Activated CD8-positive, alpha-beta memory T cell treated with anti-CD3 and anti-CD28 coated beads for 48 hours (primary cell): ENCODE results near the gene CAMK2B.
"Not testable (repeated sequence)": the region's sequence is repeated elsewhere in the genome, so short reads cannot be mapped to it uniquely, and the experiment has no call there.

Experiments used
- DNase-seq, 3 experiments: peaks; one replicate each; pipeline ENCODE4 v3.0.0-alpha.2; 2020; ENCODE audit warnings: low read depth in 2 of 3, low spot score in 2 of 3

Gene CAMK2B

DNA sequence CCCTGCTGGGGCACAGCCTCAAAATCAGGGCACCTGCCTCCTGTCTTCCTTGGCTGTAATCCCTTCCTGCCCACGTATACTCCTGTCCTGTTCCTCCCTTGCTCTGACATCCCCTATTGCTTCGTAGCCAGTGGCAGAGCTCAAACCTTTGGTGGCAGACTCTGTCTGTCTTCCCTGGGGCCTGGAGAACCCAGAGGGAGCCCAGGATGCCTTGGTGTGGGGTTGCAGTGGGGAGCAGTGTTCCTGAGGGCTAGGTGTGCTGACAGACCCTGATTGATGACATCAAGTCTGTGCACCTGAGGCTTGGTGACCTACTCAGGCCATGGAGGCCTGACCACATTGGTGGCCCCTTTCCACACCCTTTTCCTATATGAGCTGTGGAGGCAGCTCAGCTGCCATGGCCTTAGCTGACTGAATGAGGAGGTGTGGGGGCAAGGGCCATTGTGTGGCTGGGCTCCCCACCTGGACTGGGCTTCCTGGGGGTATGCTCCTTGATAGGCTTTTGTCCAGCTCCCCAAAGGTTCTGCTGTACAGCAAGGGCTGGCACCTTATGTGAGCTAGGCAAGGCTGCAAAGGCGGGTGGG lies 130.7 kb downstream of the CAMK2B start:
- DNase-seq: no peak

DNA sequence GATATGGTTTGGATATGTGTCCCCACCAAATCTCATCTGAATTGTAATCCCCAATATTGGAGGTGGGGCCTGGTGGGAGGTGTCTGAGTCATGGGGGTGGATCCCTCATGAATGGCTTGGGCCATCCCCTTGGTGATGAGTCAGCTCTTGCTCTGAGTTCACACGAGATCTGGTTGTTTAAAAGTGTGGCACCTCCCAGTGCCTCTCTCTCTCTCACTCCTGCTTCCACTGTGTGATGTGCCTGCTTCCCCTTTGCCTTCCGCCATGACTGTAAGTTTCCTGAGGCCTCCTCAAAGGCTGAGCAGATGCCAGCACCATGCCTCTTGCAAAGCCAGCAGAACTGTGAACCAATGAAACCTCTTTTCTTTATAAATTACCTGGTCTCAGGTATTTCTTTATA lies 131.3 kb downstream of the CAMK2B start:
- DNase-seq: peak in 1 of 3 experiments; percentile 10

DNA sequence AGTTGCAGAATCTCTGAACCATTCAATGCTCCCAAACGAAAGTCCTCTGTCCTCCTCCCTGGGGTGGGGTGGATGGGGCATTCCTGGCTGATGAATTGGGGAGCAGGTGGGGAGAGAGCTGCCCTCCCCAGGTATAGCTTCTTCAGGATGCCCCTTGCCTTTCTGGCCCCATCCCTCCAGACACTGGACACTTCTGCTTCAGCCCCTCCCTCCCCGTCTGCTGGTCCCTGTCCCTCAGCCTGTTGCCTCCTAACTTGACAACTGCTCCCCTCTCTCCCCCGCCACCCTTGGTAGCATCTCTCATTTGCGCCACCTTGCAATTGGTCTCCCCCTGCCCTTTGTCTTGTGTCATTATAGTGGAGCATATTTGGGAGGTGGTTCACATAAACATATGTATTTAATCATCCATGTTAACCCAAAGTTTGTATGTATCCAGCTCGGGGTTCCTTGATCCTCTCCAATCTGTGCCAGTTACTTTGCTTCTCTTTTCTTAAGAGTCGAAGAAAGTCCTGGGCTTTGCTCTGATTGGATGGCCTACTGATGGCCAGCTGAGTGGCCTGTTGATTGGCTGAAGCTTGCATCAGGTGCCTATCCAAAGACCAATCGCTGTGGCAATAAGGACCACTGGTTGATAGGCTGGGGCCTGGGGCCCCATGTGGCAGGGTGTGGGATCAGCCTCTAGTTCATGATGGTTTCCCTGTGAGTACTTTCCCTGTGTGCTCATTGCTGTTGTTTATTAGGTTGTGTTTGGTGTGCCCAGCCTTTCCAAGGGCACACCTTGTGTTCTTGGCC lies 132.2 kb downstream of the CAMK2B start:
- no peak for DNase-seq

DNA sequence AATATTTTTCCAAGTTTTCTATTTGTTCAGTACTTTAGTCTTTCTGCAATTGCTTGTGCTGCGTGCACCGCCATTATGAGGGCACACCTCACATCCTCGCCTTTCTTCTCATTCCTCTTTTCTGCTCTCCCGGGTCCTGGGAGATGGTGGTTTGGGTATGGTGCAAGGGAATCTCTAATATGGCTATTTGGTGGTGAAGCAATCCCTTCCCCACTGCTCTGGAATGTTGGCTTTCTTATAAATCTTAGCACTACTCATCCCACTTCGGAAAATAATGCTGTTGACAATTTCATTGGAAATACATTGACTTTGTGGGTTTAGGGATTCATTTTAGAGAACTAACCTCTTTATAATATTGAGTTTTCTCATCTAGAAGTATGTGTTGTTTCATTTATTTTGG lies 134.2 kb downstream of the CAMK2B start:
- DNase-seq: no peak

DNA sequence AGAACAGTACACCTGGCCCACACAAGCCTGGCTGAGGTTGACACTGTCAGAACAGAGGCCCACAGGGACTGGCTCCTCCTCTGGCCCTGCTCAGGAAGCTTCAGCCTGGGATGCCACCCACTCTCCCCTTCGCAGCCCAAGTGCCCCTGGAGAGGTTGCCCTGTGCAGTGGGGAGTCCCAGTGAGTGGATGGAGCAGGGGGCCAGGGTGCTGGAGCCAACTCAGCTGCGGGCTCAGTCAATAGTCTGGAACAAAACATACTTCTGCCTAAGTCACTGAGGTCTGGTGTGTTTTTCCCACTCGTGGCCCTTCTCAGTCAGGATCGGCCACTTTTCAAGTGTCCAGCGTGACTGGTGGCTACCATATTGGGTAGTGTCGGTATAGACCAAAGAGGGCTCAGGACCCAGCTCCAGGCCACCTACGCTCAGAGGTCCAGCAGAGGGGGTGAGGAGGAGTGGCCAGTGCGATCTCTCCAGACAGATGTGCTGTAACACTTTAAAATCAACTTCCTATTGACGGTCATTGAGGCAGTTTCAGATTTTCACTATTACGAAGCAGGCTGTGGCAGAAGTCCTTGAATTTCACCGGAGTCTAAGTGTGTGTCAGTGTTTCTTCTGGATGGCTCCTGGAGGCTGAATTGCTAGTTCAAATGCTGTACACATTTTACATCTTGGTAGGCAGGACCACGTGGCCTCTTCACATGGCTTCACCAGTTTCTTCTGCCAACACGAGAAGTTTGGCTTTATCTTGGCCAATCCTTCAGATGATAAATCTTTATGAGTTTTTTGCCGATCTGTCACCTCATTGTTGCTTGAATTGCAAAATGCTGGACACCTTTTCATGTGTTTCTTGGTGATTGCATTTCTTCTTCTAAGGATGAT lies 135.2 kb downstream of the CAMK2B start:
- no peak for DNase-seq

DNA sequence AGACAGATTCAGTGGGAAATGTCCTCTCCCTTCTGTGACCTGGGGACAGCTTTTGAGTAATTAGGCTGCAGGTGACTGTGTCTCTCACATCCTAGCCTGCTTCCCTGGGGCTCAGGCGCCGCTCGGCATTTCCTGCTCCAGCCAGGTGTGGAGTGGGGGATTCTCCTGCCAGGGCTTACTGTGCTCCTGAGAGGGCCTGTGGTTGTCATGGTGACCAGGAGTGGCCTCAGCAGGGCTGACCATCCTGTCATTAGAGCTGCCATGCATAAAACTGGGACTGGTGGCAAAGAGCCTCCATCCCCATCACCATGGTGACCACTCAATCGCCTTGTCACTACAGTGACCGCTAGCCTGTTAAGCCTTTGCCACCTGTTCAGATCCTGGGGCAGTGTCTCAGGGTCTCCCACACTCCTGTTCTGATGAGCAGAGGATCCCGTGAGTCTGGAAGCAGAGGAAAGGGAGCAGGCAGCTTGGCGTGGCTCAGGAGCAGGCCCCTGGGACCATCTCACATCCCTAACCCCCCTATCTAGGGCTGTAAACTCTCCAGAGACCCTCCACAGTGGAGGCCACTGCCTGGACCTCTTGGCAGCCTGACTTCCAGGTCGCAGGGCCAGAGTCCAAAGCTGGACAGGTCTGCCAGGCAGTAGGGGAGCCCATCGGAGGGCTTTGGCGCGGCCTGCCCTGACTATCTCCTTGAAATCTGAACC lies 136.0 kb downstream of the CAMK2B start, which contains the start of gene GCK:
GCK (minus strand) TSS at position 154 of the 707 bp plus-strand sequence. CDS start 486 bp downstream, outside the sequence.
- DNase-seq: no peak

DNA sequence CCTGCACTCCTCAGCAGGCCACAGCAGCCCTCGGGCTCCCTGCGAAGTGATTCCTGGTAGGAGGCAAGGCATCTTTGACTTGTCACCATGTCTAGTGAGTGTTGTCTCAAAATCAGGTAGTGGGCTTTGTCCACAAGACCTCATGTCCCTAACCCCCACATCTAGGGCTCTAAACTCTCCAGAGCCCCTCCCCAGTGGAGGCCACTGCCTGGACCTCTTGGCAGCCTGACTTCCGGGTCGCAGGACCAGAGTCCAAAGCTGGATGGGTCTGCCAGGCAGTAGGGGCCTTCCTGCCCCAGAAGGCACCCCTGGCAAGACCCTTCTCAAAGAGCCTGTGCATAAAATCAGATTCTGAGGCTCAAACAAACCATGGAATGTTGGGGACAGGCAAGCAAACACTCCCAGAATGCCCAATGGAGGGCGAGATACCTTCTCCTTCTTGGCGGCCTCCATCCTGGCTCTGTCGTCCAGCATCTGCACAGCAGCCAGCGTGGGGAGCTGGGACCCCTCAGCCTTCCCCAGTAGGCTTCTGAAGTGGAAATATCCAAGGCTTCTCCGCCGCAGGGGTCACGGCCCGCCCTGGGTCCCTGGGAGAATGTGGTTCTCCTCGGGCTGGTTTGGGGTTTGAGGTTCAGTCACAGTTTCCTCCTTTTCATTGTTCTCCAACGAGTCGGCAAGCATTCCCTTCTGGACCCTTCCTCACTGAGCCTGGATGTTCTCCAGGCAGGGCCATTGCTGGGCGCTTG lies 136.7 kb downstream of the CAMK2B start:
- DNase-seq: no peak

DNA sequence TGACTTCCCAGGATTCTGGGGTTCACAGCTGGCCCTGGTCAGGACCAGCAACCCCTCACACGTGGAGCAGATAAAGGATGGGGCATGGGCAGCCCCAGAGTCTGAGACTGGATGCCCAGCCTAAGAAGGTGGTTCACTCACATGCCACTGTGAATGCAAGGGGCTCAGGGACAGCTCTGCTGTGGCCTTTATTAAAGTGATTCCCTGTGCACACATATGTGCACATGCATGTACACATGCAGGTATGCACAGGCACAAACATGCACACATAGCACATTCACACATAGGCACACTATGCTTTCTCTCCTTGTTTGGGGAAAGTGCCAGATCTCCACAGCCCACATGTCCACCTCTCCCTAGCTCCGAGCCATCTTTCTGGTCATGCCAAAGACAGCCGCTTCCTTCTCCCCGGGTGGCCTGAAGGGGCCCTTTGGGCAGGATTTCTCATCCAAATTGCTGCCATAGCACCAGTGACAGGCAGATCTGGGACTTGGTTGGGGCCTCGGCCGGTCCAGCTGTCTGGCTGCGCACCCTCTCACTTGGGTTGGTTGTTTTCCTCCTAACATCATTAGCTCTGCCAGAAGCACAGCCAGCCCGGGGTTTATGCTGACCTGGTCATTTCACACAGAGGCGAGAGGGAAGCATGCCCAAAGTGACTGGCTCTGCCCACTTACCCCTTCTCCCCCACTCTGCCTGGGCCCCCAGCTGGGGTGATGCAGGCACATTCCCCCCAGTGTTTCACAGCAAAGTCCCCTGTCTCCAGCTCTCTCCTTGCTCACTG lies 137.6 kb downstream of the CAMK2B start:
- DNase-seq: no peak

DNA sequence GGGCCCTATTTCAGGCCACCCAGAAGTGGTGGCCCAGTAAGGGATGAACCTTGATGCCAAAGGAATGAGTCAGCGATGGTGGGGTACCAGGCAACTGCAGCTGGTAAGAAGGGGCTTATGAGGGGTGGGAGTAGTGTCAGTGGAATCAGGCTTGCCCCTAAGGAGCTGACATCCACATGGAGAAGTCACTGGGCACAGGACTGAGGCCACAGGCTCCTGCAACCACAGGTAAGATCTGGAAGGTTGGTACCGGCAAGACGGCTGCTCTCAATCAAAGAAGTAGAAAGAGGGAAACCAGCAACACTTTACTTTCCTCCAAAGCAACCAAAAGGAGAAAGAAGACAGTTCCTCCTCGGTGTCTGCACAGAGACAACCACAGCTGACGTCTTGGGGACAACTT lies 138.7 kb downstream of the CAMK2B start:
- no peak for DNase-seq

DNA sequence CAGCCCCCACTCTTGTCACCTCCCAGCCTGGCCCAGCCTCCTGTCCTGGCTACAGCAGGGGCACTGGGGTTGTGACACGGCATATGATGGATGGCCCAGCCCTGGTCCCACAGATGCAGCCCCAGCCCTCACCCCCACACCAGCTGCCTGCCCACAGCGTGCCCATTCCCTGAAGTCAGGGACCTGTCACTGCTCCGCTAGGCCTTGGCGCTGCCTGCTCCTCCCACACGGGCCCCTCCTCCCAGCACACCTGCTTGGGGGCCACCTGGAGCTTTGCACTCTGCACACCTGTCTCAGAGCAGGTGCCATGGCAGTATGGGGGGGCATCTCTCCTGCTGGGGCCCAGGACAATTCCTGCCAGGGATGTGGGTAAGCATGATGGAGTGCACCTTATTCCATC lies 139.7 kb downstream of the CAMK2B start:
- no peak for DNase-seq

DNA sequence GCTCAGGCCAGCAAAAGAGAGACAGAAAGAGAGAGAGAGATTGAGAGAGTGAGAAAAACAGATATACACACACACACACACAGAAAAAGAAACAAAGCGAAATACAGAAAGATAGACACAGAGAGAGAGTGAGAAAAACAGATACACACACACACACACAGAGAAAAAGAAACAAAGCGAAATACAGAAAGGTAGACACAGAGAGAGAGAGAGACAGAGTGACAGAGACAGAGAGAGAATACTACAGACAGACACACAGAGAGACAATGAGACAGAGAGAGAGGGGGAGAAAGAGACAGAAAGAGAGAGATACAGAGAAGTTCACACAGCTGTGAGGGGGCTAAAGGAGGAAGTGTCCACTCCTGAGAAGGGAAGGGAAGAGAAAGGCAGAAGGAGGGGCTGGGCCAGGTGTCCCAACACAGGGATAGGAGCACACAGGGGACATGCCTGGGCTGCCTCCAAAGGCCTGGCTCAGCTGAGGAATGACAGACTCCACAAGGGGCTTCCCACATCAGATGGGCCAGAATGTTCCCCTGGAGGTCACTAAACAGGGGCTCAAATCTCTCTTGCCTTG lies 140.4 kb downstream of the CAMK2B start:
- no peak for DNase-seq

DNA sequence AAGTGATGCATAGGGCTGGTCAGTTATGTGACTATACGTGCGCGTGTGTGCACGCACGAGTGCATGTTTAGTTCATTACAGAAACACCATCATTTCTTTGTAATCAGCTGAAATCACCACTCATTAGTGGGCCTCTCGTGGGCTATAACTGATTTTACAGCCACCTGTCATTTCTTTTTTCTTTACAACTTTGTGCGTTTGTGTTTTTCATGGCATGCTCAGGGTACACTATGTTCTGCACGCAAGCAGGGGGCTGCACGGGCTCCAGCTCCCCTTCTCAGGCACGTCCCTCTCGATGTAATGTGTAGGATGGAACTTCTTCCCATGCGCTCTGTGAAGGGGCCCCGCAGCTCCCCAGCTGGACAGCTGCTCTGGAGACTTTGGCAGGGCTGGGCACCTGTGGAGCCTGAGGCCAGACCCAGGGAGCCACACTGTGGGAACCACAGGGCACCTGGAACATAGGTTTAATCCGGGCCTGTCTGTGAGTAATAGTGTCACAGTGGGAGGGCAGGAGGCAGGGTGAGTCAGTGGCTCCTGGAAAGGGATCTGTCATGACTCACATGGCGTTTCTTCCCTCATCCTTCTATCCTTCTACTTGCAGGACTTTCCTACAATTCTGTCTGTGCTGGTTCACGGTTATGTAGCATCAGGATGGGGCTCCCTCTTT lies 141.1 kb downstream of the CAMK2B start:
- DNase-seq: no peak

DNA sequence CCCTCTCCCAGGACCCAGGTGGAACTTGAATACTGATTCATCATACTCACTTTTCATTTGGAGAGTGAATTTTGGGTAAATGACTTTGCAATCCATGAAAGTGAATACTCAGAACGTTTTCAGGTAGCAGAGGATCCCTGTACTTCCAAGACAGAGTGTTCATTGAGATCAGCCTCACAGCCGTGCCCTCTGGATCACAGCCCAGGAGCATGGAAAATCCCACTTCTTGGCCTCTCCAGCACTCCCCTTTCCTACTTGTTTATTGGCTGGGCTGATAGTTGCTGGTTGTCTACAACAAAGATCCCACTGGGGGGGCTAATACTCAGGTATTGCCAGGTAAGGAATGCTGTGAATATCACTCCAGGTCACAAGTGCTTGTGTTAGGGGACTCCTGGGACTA lies 142.0 kb downstream of the CAMK2B start:
- DNase-seq: no peak

DNA sequence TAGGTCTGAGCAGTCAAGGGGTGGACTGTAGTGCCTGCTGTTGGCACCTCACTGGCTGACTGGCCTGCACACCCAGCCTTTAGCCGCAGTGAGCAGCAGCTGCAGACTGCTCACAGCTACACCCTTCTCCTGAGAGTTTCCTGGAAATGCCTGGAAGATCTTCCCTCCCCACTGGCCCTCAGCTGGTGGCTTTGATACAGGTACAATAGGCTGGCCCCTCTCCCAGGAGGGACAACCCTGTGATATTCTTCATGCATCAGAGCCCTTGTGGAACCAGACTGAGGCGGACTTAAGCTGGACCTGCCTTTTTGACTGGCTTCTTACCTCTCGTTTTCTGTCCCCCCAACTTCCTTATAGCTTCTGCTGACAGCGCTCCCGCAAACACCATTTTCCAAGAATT lies 142.6 kb downstream of the CAMK2B start:
- DNase-seq: no peak

DNA sequence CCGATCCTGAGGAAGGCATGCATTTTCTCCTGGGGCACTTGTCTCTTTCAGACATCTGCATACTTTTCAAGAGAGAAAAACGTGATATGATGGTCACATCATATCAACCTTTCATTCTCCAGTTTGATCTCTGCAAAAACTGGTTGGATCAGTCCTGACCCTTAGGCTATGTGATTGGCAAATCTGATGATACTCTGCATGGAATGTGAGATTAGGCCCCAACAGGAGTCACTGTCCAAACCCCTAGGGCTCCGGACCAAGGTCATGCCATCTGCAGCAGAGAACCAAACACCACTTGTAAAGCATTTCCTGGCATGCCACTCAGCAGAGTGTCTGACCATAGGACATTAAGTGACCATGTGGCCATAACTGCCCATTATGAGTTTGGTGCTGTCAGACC lies 144.8 kb downstream of the CAMK2B start:
- DNase-seq: no peak

DNA sequence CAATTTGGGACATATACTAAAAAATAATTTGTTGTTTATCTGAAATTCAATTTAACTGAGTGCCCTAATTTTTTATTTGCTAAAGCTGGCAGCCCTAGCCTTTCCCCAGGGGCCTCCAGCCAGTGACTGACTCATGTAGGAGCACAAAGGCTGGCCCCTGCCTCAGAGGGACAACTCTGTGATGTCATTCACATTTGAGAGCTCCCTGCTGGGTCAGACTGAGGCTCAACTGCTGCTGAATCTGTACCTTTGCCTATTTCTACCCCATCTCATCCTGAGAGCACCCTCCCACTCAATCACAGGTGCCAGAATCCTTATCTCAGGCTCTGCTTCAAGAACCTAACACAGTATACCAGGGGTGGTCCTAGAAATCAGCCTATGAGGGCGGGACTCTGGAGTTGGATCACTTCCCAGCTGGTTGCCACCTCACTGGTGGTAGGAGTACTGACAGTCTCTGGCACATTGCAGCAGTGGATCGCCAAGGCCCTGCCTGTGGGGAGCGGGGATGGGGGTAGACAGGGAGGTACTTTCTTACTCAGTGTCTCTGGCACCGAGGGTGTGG lies 147.7 kb downstream of the CAMK2B start:
- no peak for DNase-seq

DNA sequence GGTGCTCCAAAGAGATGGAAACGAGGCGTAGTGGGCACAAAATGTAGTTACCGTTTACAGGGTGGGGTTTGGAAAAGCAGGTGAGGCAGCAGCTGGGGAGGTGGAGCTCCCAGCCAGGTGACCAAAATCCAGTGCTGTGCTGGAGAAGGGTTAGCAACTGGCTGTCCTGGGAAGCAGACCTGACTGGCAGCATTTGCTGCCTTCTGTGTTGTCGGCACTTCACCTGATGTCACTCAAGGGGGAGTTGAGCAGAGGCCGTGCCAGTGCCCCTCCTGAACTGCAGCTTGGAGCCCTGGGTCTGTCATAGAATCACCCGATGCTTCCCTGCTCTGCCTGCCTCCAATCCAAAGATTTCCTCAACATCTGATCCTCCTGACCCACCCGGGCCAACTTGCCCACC lies 148.9 kb downstream of the CAMK2B start:
- DNase-seq: no peak

DNA sequence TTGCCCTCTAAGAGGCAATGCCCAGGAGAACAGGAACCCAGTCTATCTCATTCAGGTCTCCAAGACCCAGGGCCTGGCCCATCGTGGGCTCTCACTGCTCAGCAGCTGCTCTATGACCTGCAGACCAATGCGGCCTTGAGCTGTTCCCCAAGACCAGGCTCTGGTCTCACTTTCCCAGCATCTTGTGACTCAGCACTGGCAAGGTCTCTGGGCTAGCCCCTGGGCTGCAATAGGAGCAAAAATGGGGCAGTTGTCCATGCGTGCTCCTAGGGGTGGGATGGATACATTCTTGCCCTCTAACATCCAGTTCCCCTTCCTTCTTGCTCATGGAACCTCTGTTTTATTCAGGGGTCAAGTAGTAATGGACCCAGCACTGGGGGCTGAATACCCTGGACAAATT lies 149.7 kb downstream of the CAMK2B start:
- no peak for DNase-seq

DNA sequence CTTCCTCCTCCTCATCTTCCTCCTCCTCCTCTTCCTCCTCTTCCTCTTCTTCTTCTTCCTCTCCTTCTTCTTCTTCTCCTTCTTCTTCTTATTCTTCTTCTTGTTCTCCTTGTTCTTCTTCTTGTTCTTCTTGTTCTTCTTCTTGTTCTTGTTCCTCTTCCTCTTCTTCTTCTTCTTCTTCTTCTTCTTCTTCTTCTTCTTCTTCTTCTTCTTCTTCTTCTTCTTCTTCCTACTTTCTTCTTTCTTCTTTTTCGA lies 150.8 kb downstream of the CAMK2B start:
- not testable (repeated sequence) for DNase-seq
